Loucy (cell line): ENCODE measurements around the gene MEF2C.

Experiments
- H2AFZ ChIP-seq: fragments of 200-600 bp; sonication (generic); 2 replicates; pipeline ENCODE4 v1.6.0; 2016; ENCODE audit warnings: antibody characterized with exemption, mild to moderate bottlenecking, low read length, moderate library complexity
- H3F3A ChIP-seq: fragments of 200-600 bp; 2 replicates; pipeline ENCODE4 v1.6.0; 2016; ENCODE audit warnings: antibody characterized with exemption, low read depth, mild to moderate bottlenecking
- H3K27me3 ChIP-seq: fragments of 200-600 bp; sonication (generic); 2 replicates; pipeline ENCODE4 v1.6.1; 2014; ENCODE audit warnings: low read length, mild to moderate bottlenecking; ENCODE audit not compliant: insufficient read depth, poor library complexity, severe bottlenecking
- H3K36me3 ChIP-seq: fragments of 200-600 bp; sonication (generic); 2 replicates; pipeline ENCODE4 v1.6.1; 2016; ENCODE audit warnings: low read length; ENCODE audit not compliant: insufficient read depth
- H3K4me1 ChIP-seq: fragments of 200-600 bp; sonication (generic); 2 replicates; pipeline ENCODE4 v1.5.1; 2014; ENCODE audit warnings: low read length, mild to moderate bottlenecking; ENCODE audit not compliant: insufficient read depth, poor library complexity, severe bottlenecking
- H3K4me2 ChIP-seq: fragments of 200-600 bp; sonication (generic); 2 replicates; pipeline ENCODE4 v1.6.0; 2014; ENCODE audit warnings: antibody characterized with exemption, low read length, low read depth, mild to moderate bottlenecking; ENCODE audit not compliant: poor library complexity, severe bottlenecking
- H3K4me3 ChIP-seq: fragments of 200-600 bp; sonication (generic); 2 replicates; pipeline ENCODE4 v1.5.1; 2014; ENCODE audit warnings: low read length, mild to moderate bottlenecking, mixed read lengths; ENCODE audit not compliant: poor library complexity, severe bottlenecking
- H3K79me2 ChIP-seq: fragments of 200-600 bp; sonication (generic); 2 replicates; pipeline ENCODE4 v1.6.1; 2014; ENCODE audit warnings: low read length; ENCODE audit not compliant: insufficient read depth
- H3K9ac ChIP-seq: fragments of 200-600 bp; sonication (generic); 2 replicates; pipeline ENCODE4 v1.6.0; 2014; ENCODE audit warnings: mild to moderate bottlenecking, low read depth, low read length, moderate library complexity; ENCODE audit not compliant: poor library complexity, severe bottlenecking
- H3K9me2 ChIP-seq: fragments of 200-600 bp; sonication (generic); replicated peaks from 2 replicates; pipeline ENCODE4 v1.6.1; 2016; ENCODE audit warnings: low read depth, low read length, mixed read lengths
- H3K9me3 ChIP-seq: fragments of 200-600 bp; sonication (generic); 2 replicates; pipeline ENCODE4 v1.6.1; 2014; ENCODE audit warnings: mild to moderate bottlenecking, antibody characterized with exemption, low read length, low read depth; ENCODE audit not compliant: insufficient read depth
- H4K20me1 ChIP-seq: fragments of 200-600 bp; sonication (generic); 2 replicates; pipeline ENCODE4 v1.6.0; 2014; ENCODE audit warnings: antibody characterized with exemption, low read length, mild to moderate bottlenecking; ENCODE audit not compliant: insufficient read depth, poor library complexity, severe bottlenecking
- CTCF ChIP-seq: fragments of 200-600 bp; sonication (generic); conservative IDR thresholded peaks from 2 replicates; pipeline ENCODE4 v1.5.1; 2014; ENCODE audit warnings: mild to moderate bottlenecking, antibody characterized with exemption, low read length
- EZH2phosphoT487 ChIP-seq: fragments of 200-600 bp; IDR thresholded peaks from 2 replicates; pipeline ENCODE4 v1.6.1; 2018; ENCODE audit warnings: antibody characterized with exemption, mild to moderate bottlenecking, moderate library complexity, borderline replicate concordance

Gene MEF2C

GRCh38 chr5:88680253-88681132 lies 202.5 kb downstream of the MEF2C start:
- peak overlapping the region; percentile 85 for H3K4me2 ChIP-seq
- peak overlapping the region; percentile 98 for H2AFZ ChIP-seq
- no peaks in the 10 kb centered on the region for H3K27me3 ChIP-seq
- no peaks in the 10 kb centered on the region for H4K20me1 ChIP-seq
- TF ChIP-seq CTCF (peak; percentile 88), EZH2phosphoT487 (no peak)
- no peaks in the 10 kb centered on the region for H3K9me2 ChIP-seq
- peak overlapping the region; percentile 70 for H3K9ac ChIP-seq
- no peaks in the 10 kb centered on the region for H3K9me3 ChIP-seq
- no peaks in the 10 kb centered on the region for H3K36me3 ChIP-seq
- no peaks in the 10 kb centered on the region for H3F3A ChIP-seq
- no peaks in the 10 kb centered on the region for H3K4me1 ChIP-seq
- no peaks in the 10 kb centered on the region for H3K79me2 ChIP-seq
- H3K4me3 ChIP-seq = peak overlapping the region; percentile 72

GRCh38 chr5:88679638-88680037 lies 203.3 kb downstream of the MEF2C start:
- Histone ChIP-seq H3K9me3 (no peaks in the 10 kb centered on the region), H3K9me2 (no peaks in the 10 kb centered on the region), H3K9ac (peak overlapping the region; percentile 70), H2AFZ (no peak overlapping the region), H3K27me3 (no peaks in the 10 kb centered on the region), H3K36me3 (no peaks in the 10 kb centered on the region), H3K79me2 (no peaks in the 10 kb centered on the region), H3K4me1 (no peaks in the 10 kb centered on the region), H3F3A (no peaks in the 10 kb centered on the region), H4K20me1 (no peaks in the 10 kb centered on the region), H3K4me2 (peak overlapping the region; percentile 85), H3K4me3 (no peak overlapping the region)
- TF ChIP-seq CTCF (no peak), EZH2phosphoT487 (no peak)

GRCh38 chr5:88678770-88679381 lies 204.1 kb downstream of the MEF2C start:
- H3K9me3 ChIP-seq = no peaks in the 10 kb centered on the region
- TF ChIP-seq CTCF (no peak), EZH2phosphoT487 (no peak)
- H2AFZ ChIP-seq = no peak overlapping the region
- H3K4me3 ChIP-seq = no peak overlapping the region
- H3K9ac ChIP-seq = no peak overlapping the region
- no peaks in the 10 kb centered on the region for H3K27me3 ChIP-seq
- no peaks in the 10 kb centered on the region for H4K20me1 ChIP-seq
- no peak overlapping the region for H3K4me2 ChIP-seq
- no peaks in the 10 kb centered on the region for H3K9me2 ChIP-seq
- no peaks in the 10 kb centered on the region for H3K4me1 ChIP-seq
- H3F3A ChIP-seq = no peaks in the 10 kb centered on the region
- no peaks in the 10 kb centered on the region for H3K79me2 ChIP-seq
- no peaks in the 10 kb centered on the region for H3K36me3 ChIP-seq
